GM06990 (cell line): ENCODE data around the gene DNMT1.
"Not testable (repeated sequence)": the region's sequence is repeated elsewhere in the genome, so short reads cannot be mapped to it uniquely, and the experiment has no call there.

Source experiments
- DNase-seq: peaks from one replicate; pipeline ENCODE4 v3.0.0-alpha.2; 2011; ENCODE audit not compliant: insufficient read length; ENCODE audit errors: extremely low read depth
- H3K27me3 ChIP-seq: replicated peaks from 2 replicates; pipeline ENCODE4 v1.6.0; 2011; ENCODE audit warnings: low read length; ENCODE audit not compliant: control insufficient read depth, insufficient read depth
- H3K36me3 ChIP-seq: 2 replicates; pipeline ENCODE4 v1.5.1; 2011; ENCODE audit warnings: low read length; ENCODE audit not compliant: control insufficient read depth, insufficient read depth
- H3K4me3 ChIP-seq: replicated peaks from 2 replicates; pipeline ENCODE4 v1.5.1; 2011; ENCODE audit warnings: low read depth, mild to moderate bottlenecking, control low read depth, low read length
- TF ChIP-seq, protein P1 (sequence below): IDR thresholded peaks from 2 replicates; pipeline ENCODE4 v1.5.1; 2011; ENCODE audit warnings: low read length, control low read depth, mild to moderate bottlenecking, inconsistent platforms; ENCODE audit not compliant: insufficient read depth, poor library complexity, severe bottlenecking

DNMT1 gene

DNA sequence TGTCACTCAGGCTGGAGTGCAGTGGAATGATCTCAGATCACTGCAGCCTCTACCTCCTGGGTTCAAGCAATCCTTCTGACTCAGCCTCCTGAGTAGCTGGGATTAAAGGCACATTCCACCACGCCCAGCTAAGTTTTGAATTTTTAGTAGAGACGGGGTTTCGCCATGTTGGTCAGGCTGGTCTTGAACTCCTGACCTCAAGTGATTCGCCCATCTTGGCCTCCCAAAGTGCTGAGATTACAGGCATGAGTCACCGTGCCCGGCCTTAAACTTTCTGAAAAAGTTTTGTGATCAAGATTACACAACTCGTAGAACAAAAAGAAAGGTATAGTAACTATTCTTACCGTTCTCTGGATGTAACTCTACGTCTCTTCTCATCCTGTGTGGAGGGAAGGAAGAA lies 21.2 kb downstream of the DNMT1 start:
- Histone ChIP-seq H3K27me3 (no peaks in the 10 kb centered on the region), H3K4me3 (no peak overlapping the region), H3K36me3 (peaks cover 26% of the 10 kb centered on the region)
- DNase-seq = no peak
- TF ChIP-seq, protein P1, sequence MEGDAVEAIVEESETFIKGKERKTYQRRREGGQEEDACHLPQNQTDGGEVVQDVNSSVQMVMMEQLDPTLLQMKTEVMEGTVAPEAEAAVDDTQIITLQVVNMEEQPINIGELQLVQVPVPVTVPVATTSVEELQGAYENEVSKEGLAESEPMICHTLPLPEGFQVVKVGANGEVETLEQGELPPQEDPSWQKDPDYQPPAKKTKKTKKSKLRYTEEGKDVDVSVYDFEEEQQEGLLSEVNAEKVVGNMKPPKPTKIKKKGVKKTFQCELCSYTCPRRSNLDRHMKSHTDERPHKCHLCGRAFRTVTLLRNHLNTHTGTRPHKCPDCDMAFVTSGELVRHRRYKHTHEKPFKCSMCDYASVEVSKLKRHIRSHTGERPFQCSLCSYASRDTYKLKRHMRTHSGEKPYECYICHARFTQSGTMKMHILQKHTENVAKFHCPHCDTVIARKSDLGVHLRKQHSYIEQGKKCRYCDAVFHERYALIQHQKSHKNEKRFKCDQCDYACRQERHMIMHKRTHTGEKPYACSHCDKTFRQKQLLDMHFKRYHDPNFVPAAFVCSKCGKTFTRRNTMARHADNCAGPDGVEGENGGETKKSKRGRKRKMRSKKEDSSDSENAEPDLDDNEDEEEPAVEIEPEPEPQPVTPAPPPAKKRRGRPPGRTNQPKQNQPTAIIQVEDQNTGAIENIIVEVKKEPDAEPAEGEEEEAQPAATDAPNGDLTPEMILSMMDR = no peak

DNA sequence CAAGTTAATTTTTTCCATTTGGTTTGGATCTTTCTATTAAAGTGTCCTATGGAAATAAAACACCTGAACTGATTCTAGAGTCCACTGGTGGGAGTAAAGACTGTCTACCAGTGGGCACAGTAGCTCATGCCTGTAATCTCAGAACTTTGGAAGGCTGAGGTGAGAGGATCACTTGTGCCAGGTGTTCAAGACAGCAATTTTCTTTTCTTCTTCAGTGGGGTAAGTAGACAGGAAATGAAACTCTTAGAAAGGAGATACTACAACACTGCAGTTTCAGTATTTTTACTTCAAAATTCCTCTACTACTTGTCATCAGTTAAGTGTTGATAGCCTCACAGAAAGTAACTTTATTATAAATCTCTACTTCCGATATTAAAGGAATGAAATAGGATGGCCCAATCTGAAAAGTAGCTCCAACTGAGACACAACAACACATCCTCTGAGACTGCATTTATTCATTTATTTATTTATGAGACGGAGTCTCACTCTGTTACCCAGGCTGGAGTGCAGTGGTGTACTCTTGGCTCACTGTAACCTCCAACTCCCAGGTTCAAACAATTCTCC lies 26.3 kb downstream of the DNMT1 start:
- DNase-seq = no peak
- Histone ChIP-seq H3K36me3 (peaks cover 26% of the 10 kb centered on the region), H3K4me3 (no peak overlapping the region), H3K27me3 (no peaks in the 10 kb centered on the region)
- TF ChIP-seq, protein P1 = no peak

DNA sequence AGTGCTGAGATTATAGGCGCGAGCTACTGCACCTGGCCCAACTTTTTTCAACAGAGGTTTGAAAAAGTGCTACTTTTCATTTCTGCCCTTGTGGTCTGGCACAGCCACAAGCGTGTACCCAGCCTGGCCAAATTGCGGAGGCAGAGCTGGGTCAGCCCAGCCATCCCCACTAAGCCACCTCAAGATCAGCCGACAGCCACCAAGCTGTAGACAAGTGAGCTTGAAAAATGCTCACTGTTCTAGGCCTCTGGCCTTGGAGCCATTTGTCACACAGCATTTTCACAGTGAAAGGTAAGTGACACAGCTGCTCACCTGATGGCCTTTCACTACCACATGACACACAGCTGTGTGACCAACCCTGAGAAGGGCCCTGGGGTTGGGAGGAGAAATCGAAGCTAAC lies 27.3 kb downstream of the DNMT1 start:
- H3K4me3 ChIP-seq = no peak overlapping the region
- no peaks in the 10 kb centered on the region for H3K27me3 ChIP-seq
- peaks cover 19% of the 10 kb centered on the region for H3K36me3 ChIP-seq
- TF ChIP-seq, protein P1 = no peak
- no peak for DNase-seq

DNA sequence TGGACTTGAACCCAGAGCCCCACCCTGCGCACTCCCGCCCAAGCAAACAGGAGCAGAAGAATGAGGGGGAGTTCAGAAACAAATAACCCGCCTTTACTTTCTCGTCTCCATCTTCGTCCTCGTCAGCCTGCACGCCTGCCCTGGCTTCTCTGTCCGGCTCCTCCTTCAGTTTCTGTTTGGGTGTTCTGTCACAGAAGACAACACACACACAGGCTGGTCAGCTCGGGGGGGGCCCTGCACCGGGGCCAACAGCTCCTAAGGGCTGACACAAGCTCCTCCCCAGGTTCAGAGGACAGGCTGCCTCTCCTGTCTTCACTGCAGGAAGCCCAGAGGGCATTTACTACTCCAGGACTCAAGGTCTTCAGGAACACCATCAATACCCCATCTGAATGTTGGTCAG lies 28.3 kb downstream of the DNMT1 start:
- peaks cover 19% of the 10 kb centered on the region for H3K36me3 ChIP-seq
- H3K27me3 ChIP-seq, DNase-seq, H3K4me3 ChIP-seq: not testable (repeated sequence)

DNA sequence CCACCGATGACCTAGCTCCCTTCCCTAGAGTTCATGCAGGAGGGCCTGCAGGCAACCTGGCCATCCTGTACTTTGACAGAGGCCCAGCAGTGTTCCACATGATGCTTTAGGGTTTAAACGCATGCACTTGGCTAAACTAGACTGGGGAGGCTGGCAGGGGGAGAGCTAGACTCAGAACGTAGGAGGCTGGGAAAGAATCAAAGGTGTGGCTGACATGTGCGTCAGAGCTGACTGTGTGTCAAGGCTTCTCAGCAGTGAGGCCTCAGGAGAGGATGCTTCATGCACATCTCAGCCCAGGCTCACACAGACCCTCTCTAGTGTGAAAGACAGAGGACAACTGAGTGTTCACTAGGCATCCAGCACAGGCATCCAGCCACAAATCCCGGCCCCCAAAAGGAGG lies 28.7 kb downstream of the DNMT1 start:
- DNase-seq = no peak
- Histone ChIP-seq H3K36me3 (peaks cover 20% of the 10 kb centered on the region), H3K27me3 (no peaks in the 10 kb centered on the region), H3K4me3 (no peak overlapping the region)
- TF ChIP-seq, protein P1 = no peak

DNA sequence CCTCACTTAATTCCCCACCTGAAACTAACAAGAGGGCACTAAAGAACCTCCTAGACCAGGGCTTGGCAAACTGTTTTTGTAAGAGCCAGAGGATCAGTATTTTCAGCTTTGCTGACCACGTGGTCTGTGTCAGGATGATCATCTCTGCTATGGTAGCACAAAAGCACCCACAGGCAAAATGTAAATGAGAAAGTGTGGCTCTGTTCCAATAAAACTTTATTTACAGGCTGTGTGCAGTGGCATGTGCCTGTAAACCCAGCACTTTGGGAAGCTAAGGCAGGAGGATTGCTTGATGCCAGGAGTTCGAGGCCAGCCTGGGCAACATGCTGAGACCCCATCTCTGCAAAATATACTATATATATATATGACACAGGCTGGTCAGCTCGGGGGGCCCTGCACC lies 31.2 kb downstream of the DNMT1 start:
- TF ChIP-seq, protein P1 = no peak
- H3K27me3 ChIP-seq = no peaks in the 10 kb centered on the region
- H3K4me3 ChIP-seq = no peak overlapping the region
- peaks cover 27% of the 10 kb centered on the region for H3K36me3 ChIP-seq
- no peak for DNase-seq
